Measurements from ENCODE around the gene ANP32E.
"Not testable (repeated sequence)": the region's sequence is repeated elsewhere in the genome, so short reads cannot be mapped to it uniquely, and the experiment has no call there.

GRCh38 chr1:150208460-150208859 lies 27.5 kb downstream of the ANP32E start:
- TF ChIP-seq CTCF, POLR2A (IDR thresholded peaks at IDR 0.05): not testable (repeated sequence)
